DND-41 (cell line): ENCODE results near the gene PTPRN2.

Experiments used
- CTCF ChIP-seq: IDR thresholded peaks from 2 replicates; pipeline ENCODE4 v1.5.1; 2012; ENCODE audit warnings: borderline replicate concordance, low read length, moderate library complexity, mild to moderate bottlenecking; ENCODE audit not compliant: poor library complexity, severe bottlenecking; ENCODE audit errors: extremely low read depth
- EZH2 ChIP-seq: IDR thresholded peaks from 3 replicates; pipeline ENCODE4 v1.6.1; 2012; ENCODE audit warnings: borderline replicate concordance, low read depth, mild to moderate bottlenecking, moderate library complexity, low read length, inconsistent platforms; ENCODE audit not compliant: severe bottlenecking

DNA sequence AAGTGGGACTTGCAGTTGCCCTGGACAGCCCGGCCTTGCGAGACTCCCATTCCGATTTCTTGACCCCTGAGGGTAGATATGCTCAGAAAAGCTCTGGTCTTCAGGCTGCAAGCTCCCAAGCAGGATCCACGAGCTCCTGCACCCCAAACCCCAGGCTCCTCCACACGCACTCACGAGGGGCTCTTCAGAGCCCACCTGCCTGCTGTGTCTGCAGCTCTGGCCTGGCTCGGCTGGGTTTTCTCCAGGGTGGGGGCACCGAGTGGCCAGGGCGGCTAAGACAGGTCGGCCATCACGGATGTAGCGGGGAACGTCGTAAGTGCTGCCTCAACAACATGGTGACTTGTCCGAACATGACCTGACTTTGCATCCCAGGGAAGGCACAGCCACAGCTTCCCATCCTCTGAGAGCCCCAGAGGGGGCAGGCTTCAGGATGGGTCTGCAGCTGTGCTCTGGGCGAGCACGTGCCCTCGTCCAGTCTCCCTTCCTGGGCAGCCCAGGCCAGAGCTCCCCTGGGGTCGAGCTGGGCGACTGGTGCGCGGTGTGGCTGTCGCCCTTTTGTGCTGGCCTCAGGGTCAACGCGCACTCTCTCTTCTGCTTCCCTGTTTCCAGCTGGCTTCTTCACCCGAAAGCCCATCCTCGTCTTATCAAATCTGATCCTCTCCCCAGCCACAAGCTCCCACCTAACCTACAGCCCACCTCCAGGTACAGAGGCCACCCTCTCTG, 835.5 kb downstream of the PTPRN2 start:
- TF ChIP-seq CTCF (no peak), EZH2 (no peak)
